NCI-H345 treated with DMSO at 0.1 percent for 48 hours (cell line): ENCODE data around the gene BIN1.

Source experiments
- DNase-seq: peaks from one replicate; lab custom pipeline; 2025; ENCODE audit not compliant: unreplicated experiment; lab: John Stamatoyannopoulos, UW

BIN1 gene

DNA sequence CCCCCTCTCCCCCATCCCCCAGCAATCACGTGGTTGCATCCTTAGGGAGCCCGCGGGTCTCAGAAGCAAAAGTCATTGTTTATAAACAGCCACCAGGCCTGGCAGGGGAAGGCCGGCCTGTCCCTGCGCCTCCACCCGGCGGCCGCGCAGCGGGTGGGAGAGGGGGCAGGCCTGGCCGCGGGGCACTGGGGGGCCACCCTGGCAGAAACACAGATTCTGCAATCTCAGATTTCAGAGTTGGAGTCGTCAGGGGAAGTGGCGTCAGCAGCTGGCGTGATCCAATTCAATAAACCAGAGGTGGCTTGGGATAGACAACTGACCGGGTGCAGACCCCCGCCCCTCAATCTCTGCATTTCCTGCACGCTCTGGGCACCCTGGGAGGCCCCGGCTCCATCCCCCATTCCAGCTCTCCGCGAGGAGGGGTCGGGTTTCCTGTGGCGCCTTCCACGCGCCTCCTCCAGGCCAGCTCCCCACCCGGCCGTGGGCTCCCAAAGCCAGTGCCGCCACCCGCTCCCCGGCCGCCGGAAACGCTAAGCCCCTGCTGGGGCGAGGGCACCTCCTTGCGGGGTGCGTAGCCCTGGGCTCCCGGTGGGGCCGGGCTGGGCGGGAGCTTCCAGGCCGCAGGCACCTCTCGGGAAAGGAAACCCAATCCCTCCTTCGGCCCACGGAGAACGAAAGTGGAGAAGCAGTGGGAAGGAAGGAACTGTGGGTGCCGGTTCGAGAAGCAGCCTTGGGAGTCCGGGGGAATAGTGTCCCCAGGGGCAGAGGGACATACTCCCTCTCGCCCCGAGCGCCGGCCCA lies 1.1 kb downstream of the BIN1 start:
- DNase-seq, result peak; percentile 3

DNA sequence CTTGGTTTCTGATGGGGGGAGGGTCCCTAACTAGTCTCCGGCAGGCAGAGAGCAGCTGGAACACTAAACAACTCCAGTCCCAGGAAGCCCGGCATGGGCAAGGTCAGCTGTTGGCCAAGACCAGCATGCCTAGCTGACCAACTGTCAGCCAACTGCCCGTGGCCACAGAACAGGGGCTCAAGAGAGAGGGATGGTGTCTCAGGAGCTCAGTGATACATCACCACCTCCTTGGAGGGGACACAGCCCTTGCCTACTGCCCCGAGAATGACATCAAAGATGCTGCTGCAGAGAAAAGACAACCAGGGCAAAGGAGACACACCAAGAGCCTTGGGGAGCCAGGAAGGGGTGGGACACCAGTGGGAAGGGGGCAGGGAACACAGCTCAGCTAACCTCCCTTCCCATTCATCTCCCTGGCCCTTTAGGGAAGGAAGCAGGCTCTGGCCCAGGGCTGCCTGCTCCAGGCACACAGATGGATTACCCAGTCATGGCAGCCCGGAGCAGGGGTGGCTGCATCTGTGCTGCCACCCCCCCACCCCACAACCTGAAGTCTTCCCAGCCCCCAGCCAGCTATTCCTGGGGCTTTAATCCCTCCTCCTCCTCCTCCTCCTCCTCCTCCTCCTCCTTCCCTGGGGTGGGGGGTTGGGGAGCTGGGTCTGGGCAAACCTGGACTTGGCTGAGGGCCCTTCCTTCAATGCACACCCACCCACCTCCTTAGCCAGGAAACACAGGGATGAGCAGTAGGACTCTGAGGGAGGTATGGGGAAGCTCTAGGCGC lies 1.9 kb downstream of the BIN1 start:
- no peak for DNase-seq

DNA sequence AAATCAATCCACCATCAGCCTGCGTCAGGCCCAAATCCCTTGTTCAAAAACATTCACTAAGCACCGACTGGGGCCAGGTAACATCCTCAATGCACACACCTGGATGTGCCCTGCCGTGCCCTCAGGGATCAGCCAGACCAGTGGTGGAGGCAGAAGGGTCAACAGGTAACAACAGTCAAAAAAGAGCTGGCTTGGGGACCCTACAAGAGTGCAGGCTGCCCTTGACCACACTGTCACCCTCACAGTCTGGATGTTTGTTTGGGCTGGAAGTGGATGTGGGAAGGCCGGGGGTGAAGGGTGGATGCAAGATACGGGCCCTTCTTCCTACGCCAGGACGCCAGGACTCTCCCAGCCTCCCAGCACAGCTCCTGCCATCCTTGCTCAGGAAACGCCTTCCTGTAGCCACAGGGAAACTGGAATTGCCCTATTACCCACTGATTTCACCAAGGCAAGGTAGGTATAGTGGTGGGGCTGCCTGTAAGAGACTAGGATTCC lies 2.7 kb downstream of the BIN1 start:
- no peak for DNase-seq

DNA sequence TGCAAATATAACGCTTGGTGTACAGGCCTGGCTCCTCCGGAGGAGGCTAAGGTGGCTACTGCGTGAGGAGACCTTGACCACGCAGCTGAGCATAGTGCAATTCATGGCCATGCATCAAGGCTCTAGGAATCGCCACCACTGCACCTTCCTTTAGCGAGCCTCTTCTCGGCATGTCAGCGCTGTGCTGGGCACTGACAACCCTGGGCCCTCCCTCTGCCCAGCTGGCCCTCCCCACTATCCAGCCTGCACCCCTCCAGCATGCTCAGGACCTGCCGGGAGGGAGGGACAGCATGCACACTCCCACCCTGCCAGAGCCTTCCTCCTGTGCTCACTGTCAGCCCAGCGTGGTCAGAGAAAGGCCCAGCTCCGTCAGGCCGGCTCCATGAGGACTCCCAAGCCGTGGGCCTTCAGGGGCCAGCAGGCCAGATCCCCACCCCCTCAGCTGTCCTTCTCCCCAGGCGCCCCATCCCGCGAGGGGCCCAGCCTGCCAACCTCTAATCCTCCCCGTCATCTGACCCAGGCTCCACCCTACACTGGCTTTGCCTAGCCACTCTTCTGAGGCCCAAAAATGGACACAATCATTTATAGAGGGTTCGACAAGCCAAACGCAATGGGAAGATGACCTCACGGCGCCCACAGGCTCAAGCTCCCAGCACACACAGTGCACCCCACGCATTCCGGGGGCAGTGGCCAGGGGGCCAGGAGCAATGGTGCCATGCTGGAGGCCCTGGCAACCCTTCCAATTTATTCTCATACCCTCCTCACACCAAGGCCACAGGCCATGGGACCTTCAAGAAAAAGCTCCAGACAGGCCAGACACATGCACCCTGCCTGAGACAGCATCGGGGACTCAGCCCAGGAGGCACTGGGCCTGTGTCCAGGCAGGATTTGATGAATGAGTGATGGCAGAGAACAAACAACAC lies 3.5 kb downstream of the BIN1 start:
- DNase-seq, result no peak

DNA sequence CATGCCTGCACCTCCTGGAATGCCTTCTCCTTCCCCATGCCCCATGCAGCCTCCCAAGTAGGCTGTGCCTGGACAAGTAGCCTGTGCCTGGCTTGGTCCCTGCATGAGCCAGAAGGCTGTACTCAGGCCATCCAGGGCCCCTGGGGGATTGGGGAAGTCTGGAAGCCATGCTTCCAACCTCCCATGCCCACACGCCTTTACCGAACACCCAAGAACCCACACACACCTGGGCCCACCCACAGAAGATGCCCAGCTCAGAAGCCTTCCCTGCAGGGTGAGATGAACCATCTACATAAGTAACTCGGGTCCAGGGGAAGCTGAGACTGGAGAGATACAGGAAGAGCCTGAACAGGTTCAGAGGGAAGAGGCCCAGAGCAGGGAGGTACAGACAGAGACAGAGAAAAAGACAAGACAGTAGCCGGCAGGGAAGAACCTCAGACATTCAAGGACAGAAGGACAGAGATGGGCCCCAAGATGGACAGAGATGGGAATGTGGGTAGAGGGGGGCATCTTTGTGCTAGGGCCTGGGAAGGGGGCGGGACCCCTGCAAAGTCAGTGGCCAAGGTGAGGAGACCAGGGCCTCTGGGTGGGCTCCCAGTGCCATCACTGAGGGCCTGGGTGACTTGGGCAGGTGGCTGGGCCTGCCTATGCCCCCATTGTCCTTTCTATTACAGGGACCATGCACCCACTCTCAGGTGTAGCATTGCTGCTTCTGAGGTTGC lies 4.3 kb downstream of the BIN1 start:
- no peak for DNase-seq

DNA sequence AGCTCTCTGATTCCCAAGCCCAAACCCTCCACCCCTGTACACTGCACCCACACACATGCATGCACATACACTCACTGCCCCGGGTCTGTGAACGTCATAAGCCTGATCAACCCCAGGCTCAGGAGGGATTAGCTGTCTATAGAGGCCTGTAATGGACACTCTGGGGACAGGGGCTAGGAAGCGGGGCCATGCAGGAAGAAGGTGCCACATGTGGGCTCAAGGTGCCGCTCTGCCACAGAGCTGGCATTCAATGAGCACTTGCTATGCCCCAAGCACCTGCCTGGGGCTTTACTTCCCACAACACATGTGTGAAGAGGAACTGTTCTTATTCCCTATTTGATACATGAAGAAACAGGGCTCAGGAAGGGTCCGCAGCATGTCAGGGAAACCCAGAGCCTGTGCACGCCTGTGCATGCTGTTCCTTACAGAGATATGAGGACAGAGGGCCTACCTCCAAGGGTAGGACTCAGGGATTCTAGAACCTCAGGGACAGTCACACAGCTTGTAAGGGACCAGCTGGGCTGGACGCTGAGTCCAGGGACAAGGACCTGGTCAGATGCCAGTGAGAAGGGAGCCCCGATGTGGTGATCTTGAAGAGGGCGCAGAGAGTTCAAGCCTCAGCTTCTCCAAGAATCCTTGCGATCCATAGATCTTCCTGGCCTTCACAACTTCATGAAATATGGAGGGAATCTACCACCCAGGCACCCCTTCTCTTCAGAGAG lies 5.0 kb downstream of the BIN1 start:
- DNase-seq, result no peak

DNA sequence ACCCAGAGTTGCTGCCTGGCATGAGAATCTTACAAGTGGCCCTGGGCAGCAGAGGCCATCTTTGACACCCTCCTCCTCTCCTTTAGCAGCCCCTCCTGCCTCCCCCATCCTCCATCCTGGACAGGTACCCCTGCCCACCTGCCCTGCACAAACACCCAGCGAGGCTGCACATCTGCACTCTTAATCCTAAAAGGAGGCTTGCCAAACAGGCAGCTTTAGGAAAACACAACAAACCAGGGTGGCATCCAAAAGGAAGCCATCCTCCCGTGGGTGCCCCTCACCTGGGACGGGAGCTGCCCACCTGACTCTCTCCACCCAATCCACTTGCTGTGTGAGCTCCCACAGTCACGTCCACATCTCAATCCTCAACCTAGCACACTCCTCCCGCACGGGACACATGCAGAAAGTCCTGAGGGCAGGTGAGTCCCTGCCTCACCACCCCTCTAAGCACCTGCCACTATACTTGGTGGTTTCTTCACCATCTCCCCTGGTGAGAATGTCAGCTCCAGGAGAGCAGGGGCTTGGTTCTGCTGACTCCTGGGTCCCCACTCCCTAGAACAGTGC lies 5.8 kb downstream of the BIN1 start:
- no peak for DNase-seq

DNA sequence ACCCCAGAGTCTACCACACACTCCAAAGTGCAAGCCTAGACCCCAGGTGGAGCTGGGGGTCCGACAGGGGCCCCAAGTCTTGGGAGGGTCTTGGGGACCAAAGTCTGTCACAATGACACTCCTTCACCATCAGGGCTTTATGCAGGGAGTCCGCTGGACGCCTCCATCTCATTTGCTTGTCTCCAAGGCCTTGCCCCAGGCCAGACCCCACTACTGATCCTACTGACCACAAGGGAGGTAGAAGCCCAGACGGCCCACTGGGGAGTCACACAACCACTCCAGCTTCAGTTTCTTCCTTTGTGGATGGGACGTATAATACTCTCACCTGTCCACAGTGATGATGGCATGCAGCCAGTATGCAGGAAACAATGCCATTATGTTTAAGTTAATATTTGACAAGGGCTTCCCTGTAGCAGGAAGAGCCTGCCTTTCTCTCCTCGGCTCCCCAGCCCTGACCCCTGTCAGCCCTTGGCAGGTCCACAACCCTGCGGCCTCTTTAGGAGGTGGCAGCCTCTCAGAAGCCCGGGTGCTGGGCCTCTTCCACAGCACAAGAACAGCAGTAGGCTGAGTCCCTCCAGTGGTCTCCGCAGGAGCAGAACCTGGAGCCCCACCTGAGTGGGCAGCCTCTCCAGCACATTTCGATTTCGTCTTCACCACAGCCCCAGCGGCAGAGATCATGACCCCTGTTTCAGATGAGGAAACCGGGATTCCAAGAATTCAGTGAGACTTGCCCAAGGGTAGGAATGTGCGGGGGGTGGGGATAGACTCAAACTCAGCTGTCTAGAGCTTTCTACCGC lies 6.5 kb downstream of the BIN1 start:
- DNase-seq, result no peak

DNA sequence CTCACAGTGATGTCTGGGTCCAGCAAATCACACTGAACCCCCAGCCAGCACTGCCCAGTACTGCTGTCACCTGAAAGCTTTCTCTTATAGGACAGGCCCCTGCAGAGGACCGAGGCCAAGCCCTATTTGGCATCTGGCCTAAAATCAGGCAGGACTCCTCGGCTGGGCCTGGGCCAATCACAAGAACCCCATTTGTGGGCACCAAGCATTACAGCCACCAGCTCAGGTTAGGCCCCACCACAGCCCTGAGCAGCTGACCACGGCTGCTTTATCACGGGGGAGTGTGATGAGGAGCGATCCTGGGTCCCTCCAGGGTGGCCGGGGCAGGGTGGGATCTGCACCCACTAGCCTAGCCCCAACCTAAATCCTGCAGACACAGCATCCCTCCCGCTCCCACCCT lies 8.2 kb downstream of the BIN1 start:
- no peak for DNase-seq

DNA sequence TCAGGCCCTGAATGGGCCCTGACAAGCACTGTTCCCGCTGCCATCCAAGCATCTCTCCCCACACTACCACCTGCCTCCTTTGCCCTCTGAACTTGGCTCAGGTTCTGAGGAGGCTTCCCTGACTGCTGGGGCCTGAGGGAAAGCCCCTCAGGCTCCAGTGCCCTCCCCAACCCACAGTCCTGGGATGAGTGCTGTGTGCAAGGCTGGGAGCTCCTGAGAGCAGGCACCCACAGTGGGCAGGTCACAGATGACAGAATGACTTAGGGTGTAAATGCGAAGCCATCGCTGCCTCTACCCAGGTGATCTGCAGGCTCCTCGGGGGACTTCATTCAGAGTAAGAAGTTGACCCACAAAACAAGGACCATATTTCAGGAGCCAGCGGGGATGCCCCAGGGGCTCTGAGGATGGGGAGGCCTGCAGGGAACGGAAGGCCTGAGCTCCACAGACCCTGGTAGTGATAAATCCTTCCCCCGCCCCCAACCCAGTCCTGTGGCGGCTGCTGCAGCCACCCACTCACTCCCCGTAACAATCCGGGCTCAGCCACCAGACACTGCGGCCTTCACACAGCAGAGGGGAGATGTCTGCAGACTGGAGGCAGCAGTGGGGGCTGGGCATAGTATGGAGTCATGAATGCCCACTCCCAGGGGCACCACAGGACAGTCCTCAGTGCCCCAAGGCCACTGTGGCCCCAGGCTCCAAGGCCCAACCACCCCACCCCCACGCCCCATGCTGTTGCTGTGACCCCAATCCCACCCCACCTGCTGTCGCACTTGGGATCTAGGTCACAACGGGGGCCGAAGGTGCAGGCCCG lies 8.9 kb downstream of the BIN1 start:
- no peak for DNase-seq

DNA sequence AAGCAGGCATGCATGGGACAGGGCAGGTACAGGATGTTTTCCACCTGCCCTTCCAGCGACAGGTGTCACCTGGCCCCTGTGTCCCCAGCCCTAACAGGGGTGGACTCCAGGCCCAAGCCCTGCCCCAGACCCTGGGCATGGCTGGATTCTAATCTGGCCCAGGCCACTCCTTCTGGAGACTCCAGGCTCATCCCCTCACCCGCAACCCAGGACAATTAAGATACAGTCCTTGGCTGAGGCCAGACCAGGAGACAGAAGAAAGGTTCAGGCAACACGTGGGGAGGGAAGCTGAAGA lies 9.5 kb downstream of the BIN1 start:
- no peak for DNase-seq

DNA sequence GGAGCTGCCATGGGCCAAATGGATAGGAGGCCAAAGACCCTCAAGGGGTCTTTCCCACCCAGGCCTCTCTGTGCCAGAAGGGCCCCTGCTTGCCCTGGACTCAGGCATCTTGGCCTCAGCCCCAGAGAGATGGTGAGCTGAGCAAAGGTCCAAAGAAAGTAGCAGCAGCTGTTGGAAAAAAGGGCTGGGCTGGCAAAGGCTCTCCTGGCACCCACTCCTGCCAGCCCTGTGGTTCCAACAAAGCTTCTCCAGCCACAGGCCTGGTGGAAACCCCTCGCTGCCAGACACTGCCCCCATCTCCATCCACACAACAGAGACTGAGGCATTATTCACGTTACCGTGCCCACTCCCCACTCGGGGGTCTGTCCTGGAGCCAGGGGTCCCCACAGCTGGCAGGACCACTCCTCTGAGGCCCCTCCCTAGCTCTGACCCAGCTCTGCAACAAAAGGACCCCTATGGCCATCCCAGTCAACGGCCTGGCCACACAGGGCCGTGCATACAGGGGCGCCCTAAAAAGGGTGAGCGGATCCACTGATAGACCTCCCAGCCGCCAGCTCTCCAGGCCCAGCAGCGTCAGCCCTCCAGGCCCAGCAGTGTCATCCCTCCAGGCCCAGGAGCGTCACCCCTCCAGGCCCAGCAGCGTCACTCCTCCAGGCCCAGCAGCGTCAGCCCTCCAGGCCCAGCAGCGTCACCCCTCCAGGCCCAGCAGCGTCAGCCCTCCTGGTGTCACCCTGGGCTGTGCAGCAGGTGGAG lies 10.1 kb downstream of the BIN1 start:
- no peak for DNase-seq

DNA sequence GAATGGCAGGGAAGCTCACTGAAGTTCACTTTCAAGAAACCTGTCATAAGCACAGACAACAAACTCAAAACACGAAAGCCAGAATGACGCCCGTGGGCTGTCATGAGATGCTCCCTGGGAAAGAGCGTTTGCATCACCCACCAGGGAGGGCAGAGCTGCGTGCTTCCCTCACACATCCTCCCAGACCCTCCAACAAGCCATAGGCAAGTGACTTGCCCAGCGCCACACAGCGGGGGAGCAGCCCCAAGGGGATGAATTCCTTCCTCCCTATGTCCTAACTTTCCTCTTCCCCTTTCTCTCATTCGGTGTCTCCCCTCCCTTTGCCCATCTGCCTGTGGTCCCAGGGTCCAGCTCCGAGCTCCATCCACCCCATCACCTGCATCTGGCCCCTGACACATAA lies 10.7 kb downstream of the BIN1 start:
- DNase-seq, result no peak

DNA sequence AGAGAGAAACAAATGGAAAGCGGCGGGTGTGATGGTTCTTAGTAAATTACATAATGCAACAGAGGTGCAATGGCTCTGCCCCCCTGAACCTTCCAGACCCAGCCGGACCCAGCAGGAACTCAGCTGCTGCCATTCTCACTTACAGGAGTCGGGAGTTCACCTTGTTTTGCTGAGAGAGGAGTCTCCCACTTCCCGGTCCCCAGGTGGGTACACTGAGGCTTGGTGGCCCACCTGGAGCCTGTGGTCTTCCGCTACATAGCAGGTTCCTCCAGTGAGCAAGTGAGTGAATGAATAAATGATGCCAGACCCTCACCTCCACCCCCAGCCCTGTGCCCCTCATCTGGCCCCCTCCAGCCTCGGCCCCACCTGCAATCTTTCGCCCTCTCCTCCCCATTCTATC lies 11.2 kb downstream of the BIN1 start:
- DNase-seq, result no peak

DNA sequence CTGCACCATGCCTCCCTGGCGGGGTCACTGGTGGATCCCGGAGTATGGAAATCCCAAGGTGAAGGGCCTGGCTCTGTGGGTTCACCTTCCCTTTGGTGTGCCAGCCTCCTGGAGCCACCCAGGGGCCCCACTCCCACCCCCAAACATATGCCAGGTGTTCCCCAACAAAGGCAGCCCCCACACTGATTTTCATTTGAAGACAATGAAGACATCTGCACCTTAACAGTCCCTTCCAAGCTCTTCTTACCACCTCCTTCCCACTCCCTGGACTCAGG lies 11.7 kb downstream of the BIN1 start:
- no peak for DNase-seq

DNA sequence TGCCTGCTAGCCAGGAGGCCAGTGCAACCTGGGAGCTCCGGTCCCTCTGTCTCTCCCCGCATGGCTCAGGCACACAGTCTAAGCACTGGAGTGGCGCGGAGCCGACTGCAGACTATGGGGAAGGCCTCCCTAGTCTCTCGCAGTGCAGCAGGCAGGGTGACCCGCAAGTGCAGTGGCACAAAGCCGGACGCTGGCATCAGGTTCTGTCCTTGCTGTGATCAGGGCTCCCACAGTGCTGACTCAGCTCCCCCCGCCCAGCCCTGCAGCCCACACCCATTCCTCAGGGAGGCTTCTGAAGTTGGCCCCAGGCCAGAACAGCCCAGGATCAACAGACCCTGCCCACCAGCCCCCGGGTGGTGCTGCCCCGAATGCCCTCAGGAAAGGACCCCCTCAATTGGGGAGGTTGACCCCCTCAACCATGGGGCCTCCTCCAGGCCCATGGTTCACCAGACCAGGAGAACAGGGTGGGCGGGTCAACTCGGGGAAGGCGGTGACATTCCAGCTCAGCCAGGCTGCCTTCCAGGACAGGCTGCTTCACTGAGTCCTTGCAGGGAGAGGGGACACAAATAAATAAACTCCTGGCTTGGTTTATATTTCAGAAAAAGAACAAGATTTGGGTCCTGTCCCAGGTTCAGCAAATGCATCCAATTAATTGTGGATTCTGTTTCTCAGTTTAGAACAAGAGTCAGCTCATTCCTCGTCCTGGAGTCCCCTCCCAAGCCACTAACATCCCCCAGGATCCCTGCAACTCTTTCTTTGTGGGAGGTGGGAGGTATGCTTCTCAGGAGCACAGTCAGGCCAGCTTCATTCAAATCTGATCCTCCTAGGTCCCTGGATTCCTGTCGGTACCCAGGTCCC lies 12.2 kb downstream of the BIN1 start:
- DNase-seq, result no peak

DNA sequence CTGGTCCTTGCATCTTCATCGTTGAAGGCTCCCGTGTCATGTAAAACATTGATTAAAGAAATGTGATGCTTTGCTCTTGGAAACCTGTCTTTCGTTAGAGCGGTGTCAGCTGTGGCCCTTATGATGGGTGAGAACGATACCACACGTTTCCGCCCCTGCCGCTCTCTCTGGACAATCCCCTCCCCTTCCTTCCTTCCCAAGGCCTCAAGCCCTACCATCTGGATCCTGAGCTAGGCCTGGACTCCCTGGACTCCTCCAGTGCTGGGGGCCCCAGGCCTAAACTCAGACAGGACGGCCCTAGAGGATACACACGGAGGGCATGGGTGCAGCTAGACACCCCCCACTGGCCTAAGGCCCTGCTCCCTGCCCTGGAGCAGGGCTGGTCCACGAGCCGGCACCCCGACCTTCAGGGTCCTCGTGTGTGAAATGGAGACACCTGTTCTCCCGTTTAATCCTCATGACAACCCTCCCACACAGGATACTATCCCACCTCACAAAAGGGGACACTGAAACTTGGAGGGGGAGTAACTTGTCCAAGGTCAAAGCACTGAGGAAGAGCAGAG lies 13.2 kb downstream of the BIN1 start:
- DNase-seq, result no peak
